A549 treated with ZK216348 at 1 μM for 4 hours (cell line): ENCODE measurements around the gene BMP8A. TPM values are rescaled to one million over a fixed set of nuclear protein-coding genes. Genes with fewer than 3 reads are reported as not detected.

Experiments
- total RNA-seq: library from RNA; stranded (reverse); fragments of 200-300 nt; extraction: Qiagen RNA extraction; gene quantifications from 5 replicates; pipeline ENCODE4 v1.2.3, GENCODE V29; 2022; ENCODE audit warnings: low read depth

The BMP8A gene
- 0.17 to 0.37 TPM (median 0.24 TPM) in 4 of 5 replicates, not detected in the other for total RNA-seq

DNA sequence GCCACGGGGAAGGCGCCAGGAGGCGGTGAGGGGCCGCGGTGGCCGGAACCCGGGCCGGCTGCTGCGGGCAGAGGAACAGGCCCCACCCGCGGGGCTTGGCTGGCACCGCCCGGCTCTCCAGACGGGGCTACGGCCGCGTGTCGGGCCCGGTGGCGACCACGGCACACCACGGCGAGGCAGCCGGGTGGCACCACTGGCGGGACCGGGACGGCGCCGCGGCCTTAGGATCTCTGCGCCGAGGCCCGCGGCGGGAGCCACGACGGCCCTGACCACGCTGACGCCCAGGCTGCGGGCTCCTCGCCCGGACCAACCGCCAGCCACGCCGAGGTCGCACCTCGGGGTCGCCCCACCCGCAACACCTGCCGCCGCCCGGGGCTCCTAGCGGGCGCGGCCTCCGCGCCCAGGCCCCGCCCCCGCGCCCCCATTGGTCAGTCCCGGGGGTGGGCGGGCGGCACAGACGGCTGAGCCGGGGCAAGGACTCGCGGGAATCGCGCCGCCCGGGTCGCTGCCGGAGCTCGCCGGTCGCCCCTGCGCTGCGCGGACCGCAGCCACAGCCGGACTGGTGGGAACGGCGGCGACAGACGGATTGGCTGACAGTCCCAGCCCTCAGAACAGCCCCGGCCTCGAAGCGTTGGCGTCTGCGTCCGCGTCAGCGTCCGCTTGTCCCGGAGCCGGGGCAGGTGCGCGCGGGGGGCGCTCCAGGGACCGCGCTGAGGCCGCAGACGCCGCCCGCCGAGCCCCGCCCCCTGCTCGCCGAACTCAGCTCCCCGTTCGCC, at the start of gene BMP8A:
BMP8A (plus strand) TSS at position 491 of the 776 bp plus-strand sequence. CDS start 356 bp downstream, outside the sequence.

Other genes starting within 250 kb of the BMP8A start
- gene PABPC4, start 85.2 kb downstream of the BMP8A start, total RNA-seq: 117 to 173 TPM (median 127 TPM) in 5 replicates
- gene HEYL, start 148.0 kb downstream of the BMP8A start, total RNA-seq: 2.8 to 3.9 TPM (median 3.5 TPM) in 5 replicates
- not detected in 5 replicates for gene NT5C1A, start 180.5 kb downstream of the BMP8A start, total RNA-seq
- gene HPCAL4, start 199.8 kb downstream of the BMP8A start, total RNA-seq: 0.19 to 0.36 TPM (median 0.26 TPM) in 5 replicates
- gene PPIE, start 247.2 kb downstream of the BMP8A start, total RNA-seq: 39.4 to 41.3 TPM (median 40.1 TPM) in 5 replicates